Measurements from ENCODE around the gene PRKAG3.

PRKAG3 gene
- 0 reads per million in 2 donors for total RNA-seq

GRCh38 chr2:218831378-218831990, at the start of gene PRKAG3:
Gene PRKAG3, minus strand, starts transcription at chr2:218831803.
- no peak for DNase-seq

- no peak for DNase-seq
Observed at GRCh38 chr2:218880859-218881594, 49.4 kb upstream of the PRKAG3 start.

- DNase-seq = peak; percentile 93
Observed at GRCh38 chr2:218880102-218880858, 48.7 kb upstream of the PRKAG3 start, which contains the start of gene WNT10A. Gene WNT10A, plus strand, starts transcription at chr2:218880852. Its CDS starts 144 bp downstream, at chr2:218880996.

- no peak for DNase-seq
Observed at GRCh38 chr2:218879776-218880101, 48.1 kb upstream of the PRKAG3 start.

- DNase-seq = no peak
Observed at GRCh38 chr2:218878926-218879761, 47.5 kb upstream of the PRKAG3 start.

GRCh38 chr2:218878486-218878885, 46.9 kb upstream of the PRKAG3 start:
- no peak for DNase-seq

- no peak for DNase-seq
Observed at GRCh38 chr2:218877891-218878290, 46.3 kb upstream of the PRKAG3 start.

- DNase-seq = no peak
Observed at GRCh38 chr2:218877331-218877730, 45.7 kb upstream of the PRKAG3 start.

- DNase-seq = no peak
Observed at GRCh38 chr2:218876562-218877219, 45.1 kb upstream of the PRKAG3 start.

GRCh38 chr2:218875692-218876246, 44.2 kb upstream of the PRKAG3 start:
- no peak for DNase-seq

GRCh38 chr2:218873359-218874194, 42.0 kb upstream of the PRKAG3 start:
- DNase-seq = no peak

- DNase-seq = no peak
Observed at GRCh38 chr2:218872645-218873358, 41.2 kb upstream of the PRKAG3 start.

GRCh38 chr2:218871345-218872302, 40.0 kb upstream of the PRKAG3 start:
- no peak for DNase-seq

GRCh38 chr2:218870984-218871344, 39.4 kb upstream of the PRKAG3 start:
- no peak for DNase-seq

- no peak for DNase-seq
Observed at GRCh38 chr2:218869064-218869463, 37.5 kb upstream of the PRKAG3 start.

- no peak for DNase-seq
Observed at GRCh38 chr2:218867900-218868299, 36.3 kb upstream of the PRKAG3 start.

GRCh38 chr2:218865999-218866398, 34.4 kb upstream of the PRKAG3 start:
- DNase-seq = no peak

GRCh38 chr2:218865396-218865795, 33.8 kb upstream of the PRKAG3 start:
- DNase-seq = no peak

GRCh38 chr2:218863021-218863520, 31.5 kb upstream of the PRKAG3 start:
- DNase-seq = no peak

All from activated gamma-delta T cell (primary cell).